Right lobe of liver (tissue), 4 donors: Measurements from ENCODE around the gene ZMYND8.

Experiments used
- CTCF ChIP-seq, 4 donors: fragments of 200-600 bp in 3 of 4; fragments of 450-650 bp in 1 of 4; IDR thresholded peaks; one replicate each; pipeline versions ENCODE4 v1.5.1 to v1.8.0; 2016 to 2022; ENCODE audit warnings: antibody characterized with exemption in 4 of 4, mild to moderate bottlenecking in 2 of 4
- POLR2A ChIP-seq: fragments of 450-650 bp; IDR thresholded peaks from one replicate; pipeline ENCODE4 v1.6.1; 2017; ENCODE audit warnings: antibody characterized with exemption, mild to moderate bottlenecking
- donor health status: DM: no; HTN: no; CAD: no.
- donor health status: DM: no; HTN: no; CAD: no.
- donor health status: DM: no; HTN: yes; CAD: no.

GRCh38 chr20:47160992-47161391, 195.5 kb downstream of the ZMYND8 start:
- no peak for TF ChIP-seq POLR2A
- TF ChIP-seq CTCF (IDR thresholded peaks at IDR 0.05): no peak
